ENCODE measurements around the gene GKN1. TPM values are rescaled to one million over a fixed set of nuclear protein-coding genes. Genes with fewer than 3 reads are reported as not detected.

GKN1 gene
- total RNA-seq, 4 donors from 2014 or later: not detected

DNA sequence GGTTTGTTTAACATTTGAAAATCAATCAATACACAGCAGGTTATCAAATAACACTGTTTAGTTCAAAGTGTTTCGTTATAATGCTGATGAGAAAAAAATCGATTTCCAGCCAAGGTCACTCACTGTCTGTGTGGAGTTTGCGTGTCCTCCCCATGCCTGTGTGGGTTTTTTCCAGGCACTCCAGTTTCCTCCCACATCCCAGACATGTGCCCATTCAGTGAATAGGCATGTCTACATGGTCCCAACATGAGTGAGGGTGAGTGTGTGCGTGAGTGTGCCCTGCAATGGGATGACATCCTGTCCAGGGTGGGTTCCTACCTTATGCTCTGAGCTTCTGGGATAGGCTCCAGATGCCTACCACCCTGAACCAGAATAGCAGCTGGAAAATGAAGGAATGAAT, 13.1 kb upstream of the GKN1 start:
- TF ChIP-seq, protein P1, sequence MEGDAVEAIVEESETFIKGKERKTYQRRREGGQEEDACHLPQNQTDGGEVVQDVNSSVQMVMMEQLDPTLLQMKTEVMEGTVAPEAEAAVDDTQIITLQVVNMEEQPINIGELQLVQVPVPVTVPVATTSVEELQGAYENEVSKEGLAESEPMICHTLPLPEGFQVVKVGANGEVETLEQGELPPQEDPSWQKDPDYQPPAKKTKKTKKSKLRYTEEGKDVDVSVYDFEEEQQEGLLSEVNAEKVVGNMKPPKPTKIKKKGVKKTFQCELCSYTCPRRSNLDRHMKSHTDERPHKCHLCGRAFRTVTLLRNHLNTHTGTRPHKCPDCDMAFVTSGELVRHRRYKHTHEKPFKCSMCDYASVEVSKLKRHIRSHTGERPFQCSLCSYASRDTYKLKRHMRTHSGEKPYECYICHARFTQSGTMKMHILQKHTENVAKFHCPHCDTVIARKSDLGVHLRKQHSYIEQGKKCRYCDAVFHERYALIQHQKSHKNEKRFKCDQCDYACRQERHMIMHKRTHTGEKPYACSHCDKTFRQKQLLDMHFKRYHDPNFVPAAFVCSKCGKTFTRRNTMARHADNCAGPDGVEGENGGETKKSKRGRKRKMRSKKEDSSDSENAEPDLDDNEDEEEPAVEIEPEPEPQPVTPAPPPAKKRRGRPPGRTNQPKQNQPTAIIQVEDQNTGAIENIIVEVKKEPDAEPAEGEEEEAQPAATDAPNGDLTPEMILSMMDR (IDR thresholded peaks at IDR 0.05; ENCODE audit: low read depth): no peak

DNA sequence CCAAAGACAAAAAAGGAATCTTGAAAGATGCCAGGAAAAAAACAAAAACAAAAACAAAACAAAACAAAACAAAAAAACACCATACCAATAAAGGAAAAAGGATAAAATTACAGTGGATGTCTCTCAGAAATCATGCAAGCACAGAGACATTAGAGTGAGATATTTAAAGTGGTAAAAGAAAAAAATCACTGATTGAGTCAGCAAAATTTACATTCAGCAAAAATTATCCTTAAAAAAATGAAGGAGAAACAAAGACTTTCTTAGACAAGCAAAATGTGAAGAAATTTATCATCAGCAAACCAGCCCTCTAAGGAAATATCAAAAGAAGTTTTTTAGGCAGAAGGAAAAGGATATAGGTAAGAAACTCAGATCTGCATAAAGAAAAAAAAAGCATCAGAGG, 10.2 kb upstream of the GKN1 start:
- TF ChIP-seq, protein P1 (IDR thresholded peaks at IDR 0.05; ENCODE audit: low read depth): no peak

DNA sequence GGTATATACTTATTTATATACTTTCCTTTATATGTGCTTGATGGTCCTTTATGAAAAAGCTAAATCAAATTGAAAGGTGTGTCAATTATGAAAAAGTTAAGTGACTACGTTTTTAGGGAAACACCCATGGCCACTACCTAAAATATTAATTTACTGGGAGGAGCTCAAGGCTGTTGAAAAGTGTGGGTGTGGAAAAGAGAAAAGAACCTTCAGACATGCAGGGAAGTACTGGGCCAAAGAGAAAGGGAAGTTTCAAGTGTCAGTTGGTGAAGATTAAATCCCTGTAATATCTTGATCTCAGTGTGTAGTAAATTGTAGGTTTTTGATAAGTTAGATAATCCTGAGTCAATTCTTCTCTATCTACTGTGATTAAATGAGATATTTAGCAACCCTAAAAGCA, 6.2 kb upstream of the GKN1 start:
- TF ChIP-seq, protein P1 (IDR thresholded peaks at IDR 0.05; ENCODE audit: low read depth): no peak

DNA sequence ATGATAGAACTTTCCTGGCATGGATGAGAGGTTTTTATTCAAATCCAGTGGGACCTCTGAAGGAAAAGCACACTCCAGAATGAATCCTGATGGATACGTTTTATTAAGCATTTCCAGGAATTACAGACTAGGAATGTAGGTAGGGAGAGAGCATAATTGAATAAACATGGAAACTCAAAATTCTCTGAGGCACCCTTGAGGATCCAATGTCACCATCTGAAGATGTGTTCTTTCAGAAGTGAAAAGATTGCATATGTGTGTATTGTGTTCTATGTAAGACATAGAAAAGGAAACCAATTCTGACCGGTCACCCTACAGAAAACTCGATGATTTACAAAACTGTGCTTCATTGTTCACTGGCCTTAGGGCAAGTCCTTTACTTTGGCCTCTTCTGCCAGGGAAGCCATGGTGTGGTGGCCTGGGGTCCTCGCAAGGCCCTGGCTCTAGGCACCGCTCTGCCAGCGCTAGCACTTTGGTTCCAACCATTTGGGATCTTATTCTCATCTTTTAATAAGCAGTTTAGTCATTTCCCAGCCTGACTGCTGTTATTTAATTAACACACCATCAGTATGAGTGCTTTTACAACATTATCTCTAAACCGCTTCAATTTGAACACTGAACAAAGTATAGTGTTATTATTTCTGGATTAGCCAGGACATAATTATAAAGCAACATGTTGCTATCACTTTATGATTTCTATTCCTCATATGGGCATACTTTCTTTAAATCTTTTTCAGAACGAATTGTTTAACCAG, 4.5 kb upstream of the GKN1 start:
- TF ChIP-seq, protein P1 (IDR thresholded peaks at IDR 0.05; ENCODE audit: low read depth): no peak

DNA sequence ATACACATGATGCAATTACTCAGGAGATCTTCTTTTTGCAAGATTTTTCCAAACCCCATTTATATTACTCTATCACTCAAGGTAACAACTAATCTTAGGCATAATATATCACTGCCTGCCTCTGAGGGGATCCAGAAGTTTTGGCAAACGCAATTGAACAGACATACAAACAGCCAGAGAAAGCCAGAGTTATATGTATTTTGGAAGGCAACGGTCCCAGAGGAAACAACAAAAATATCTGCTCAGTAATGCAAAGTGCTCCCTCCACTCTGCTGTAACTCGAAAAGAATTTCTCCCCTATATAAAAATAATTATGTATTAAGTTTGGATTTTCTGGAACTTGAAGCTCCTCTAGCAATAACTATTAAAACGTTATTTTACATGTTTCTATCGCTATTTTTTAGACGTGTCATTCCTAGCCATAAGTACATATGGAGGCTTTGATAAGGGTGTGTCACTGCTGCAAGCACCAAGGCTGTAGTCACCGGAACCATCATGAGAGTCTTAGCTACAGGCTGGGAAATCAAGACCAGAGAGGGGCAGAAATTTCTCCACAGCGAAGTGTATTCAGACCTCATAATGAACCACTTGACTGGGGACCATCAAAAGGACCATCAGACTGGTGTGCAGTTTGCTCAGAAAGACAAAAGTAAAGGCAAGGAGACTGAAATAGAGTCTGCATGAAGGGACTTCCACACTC, 3.7 kb upstream of the GKN1 start:
- TF ChIP-seq, protein P1 (IDR thresholded peaks at IDR 0.05; ENCODE audit: low read depth): no peak

DNA sequence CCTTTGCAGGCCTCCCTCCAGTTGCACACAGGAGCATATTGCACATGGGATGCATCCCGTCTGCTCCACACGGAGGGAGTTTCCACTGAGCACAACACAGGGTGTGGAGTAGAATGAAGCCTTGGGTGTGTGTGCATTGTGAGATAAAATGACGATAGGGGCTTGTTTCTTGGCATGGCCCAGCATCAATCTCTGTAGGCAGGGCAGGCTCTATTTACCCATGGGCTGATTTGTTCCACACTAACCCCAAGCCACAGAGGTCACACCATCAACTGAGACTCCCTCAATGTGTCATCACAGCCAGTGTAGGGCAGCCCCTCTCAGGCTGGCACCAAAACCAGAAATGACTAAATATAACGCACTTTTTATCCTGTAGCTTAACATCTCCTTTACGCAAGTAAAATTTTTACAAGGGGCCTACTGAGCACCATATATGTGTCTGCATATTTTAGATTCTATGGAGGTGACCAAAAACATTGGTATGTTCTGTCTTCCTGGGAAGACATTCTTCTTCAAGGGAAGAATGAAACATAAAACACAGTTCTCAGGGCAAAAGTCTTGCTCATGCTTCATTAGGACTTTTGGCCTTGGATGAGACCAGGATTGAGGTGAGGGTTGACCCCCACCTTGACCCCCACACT, 2.7 kb upstream of the GKN1 start:
- TF ChIP-seq, protein P1 (IDR thresholded peaks at IDR 0.05; ENCODE audit: low read depth): no peak

All from subcutaneous adipose tissue (tissue), 4 donors.